HG02938 (cell line): ENCODE results near the gene RASAL1.

ENCODE experiments used
- ATAC-seq: cut with Tn5 transposase; IDR thresholded peaks from one replicate; pipeline ENCODE4 v1.9.1; 2021; ENCODE audit warnings: mild to moderate bottlenecking, moderate library complexity; ENCODE audit not compliant: unreplicated experiment

RASAL1 gene

DNA sequence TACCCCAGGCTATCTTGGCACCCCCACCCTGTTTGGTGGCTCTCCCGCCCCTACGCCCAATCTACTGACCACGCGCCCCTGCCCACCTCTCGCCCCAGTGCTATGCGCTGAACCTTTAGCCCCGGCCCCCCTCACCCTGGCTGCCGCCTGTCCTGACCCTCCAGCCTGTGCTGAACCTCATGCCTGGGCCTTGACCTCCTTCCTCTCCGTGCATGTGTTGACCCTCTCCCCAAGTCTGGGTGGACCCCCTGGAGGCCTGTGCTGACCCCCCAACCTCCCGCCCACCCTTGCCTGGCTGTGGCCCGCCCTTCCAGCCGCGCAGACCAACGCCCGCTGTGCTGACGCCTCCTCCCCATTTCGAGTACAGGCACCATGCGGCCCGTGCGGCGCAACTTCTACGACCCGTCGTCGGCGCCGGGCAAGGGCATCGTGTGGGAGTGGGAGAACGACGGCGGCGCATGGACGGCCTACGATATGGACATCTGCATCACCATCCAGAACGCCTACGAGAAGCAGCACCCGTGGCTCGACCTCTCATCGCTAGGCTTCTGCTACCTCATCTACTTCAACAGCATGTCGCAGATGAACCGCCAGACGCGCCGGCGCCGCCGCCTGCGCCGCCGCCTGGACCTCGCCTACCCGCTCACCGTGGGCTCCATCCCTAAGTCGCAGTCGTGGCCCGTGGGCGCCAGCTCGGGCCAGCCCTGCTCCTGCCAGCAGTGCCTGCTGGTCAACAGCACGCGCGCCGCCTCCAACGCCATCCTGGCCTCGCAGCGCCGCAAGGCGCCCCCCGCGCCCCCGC is 58.3 kb downstream of the RASAL1 start:
- ATAC-seq = no peak

DNA sequence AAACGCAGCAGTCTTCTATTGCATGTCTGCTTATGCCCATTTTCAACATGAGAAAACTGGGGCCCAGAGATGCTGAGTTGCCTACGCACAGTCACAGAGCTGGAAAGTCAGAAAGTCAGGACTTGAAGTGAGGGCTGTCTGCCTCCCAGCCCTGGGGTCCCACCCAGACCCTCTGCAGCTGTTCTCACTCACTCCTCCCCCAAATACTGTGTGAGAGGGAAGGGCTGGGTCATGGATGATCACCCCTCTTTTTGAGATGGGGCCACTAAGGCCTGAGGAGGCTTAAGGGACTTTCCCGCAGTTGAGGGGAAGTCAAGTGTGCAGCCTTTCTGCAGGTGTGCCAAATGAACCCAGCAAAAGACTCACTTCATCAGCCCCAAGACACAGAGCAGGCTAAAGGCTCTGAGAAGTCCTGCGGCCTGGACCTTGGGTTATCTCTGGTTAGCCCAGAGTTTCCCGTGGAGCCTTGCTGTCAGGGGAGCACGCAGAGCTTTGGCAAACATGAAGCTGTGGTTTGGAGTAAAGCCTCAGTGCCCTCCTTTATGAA is 60.4 kb downstream of the RASAL1 start:
- peak; percentile 92 for ATAC-seq

DNA sequence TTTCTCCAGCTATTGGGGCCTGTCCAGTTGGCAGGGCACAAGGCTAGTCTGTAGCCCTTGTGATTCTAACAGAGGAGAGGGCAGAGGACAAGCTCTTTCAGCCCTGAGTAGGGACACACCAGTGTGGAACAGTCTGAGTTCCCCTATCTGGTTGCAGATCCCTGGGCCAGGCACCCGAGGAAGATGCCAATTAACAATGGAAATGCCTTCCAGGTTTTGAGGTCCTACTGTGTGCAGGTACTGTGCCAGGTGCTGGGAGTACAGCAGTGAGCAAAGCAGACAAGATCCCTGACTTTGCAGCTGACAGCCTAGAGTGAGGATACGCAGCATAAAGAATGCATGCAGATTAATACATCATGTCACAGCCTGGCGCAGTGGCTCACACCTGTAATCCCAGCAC is 62.0 kb downstream of the RASAL1 start:
- ATAC-seq = no peak

DNA sequence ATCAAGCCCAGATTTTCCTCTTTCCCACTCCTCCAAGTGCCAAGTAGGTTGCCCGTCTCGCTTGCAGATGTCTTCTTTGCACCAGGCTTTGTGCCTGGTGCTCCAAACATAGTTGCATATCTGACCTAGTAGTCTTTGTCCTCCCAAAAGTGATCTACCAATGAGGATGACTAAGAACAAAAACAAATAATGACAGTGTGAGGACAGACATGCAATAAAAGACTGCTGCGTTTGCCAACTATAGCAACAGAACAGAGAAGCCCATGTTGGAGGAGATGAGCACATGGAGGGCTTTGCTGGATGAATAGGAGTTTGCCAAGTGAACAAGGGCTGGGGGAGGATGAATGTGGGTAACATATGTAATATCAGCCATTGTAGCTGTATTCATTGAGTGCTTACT is 63.4 kb downstream of the RASAL1 start:
- no peak for ATAC-seq

GRCh38 chr12:113071135-113072112 is 64.1 kb downstream of the RASAL1 start:
- no peak for ATAC-seq

GRCh38 chr12:113070117-113070906 is 65.2 kb downstream of the RASAL1 start:
- no peak for ATAC-seq

DNA sequence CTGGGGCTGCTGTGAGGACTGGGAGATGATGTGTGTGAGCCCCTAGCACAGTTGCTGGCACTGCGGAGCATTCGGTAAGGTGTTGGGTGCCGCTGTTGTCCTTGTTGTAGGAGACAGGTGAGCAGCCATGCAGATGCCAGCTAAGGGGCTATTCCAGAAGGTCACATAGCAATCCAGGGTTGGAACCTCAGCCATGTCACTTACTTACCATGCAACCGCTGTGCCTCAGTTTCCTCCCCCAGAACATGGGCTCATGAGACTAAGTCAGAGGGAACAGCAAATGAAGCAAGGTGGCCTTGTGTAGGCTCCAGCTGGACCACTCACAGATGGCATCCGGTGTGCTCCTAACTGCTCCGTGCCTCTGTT is 65.8 kb downstream of the RASAL1 start:
- no peak for ATAC-seq

GRCh38 chr12:113069149-113069548 is 66.4 kb downstream of the RASAL1 start:
- ATAC-seq = no peak

DNA sequence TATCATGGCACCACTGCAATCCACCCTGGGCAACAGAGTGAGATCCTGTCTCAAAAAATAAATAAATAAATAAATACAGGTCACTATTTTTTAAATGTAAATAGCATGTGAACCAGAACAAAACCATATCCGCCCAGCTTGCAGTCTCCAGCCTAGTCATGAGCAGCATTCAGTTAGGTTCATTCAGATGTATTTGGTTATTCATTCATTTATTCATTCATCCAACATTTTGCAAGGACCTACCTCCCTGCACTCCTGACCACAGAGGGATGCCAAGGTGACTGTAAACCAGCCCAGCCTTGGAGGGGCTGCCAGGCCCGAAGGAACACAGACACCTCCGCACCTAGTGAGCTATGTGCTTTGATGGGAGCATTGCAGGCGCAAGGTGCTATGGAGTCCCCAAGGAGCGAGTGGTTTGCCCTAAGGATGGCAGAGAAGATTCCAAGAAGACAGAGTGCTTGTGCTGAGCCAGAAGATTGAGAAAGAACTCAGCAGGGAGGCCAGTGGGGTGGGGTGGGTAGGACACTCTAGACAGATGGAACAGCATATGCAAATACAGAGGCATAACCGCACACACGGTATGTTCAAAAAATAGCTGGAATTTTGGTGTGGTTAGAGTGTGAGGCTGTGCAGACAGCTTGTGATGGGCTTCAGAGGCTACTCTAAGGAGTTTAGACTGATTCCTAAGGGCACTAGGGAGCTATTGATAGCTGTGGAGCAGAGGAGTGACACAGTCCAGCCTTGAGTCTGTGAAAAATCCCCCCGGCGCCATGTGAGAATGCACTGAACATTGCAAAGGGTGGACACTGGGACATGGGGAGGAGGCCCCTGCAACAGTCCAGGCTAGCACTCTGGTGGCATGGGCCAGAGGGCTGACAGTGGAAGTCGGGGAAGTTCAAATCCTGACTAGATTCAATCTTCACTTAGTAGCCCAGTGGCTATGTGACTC is 67.3 kb downstream of the RASAL1 start:
- no peak for ATAC-seq

DNA sequence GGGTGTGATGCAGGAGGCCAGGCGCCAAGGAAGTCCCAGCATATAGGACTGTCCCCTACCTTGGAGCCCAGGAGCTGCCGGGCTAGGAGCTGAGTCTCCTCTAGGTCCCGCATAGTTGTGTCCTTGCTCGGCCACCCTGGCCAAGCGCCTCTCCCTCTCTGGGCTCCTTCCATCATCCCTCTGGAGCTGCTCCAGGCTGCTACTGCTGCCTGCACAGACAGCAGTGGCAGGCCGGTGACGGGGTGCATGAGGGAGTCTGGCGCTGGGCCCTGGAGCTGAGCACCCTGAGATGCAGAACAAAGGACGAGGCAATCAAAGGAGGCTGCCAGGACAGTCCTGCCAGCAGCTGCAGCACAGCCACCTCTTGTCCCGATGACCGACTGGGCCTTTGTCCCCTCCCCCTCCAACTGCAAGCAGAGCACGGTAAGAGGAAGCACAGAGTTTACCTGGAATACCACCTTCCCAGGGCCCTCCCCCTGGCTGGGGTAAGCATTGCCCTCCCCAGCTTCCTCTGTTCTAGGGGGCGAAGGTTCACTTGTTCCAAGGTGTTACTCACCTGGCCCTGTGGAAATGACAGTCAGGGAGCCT is 68.7 kb downstream of the RASAL1 start:
- ATAC-seq = no peak

GRCh38 chr12:113065126-113066007 is 70.2 kb downstream of the RASAL1 start:
- no peak for ATAC-seq

GRCh38 chr12:113064395-113065125 is 71.0 kb downstream of the RASAL1 start:
- ATAC-seq = no peak

DNA sequence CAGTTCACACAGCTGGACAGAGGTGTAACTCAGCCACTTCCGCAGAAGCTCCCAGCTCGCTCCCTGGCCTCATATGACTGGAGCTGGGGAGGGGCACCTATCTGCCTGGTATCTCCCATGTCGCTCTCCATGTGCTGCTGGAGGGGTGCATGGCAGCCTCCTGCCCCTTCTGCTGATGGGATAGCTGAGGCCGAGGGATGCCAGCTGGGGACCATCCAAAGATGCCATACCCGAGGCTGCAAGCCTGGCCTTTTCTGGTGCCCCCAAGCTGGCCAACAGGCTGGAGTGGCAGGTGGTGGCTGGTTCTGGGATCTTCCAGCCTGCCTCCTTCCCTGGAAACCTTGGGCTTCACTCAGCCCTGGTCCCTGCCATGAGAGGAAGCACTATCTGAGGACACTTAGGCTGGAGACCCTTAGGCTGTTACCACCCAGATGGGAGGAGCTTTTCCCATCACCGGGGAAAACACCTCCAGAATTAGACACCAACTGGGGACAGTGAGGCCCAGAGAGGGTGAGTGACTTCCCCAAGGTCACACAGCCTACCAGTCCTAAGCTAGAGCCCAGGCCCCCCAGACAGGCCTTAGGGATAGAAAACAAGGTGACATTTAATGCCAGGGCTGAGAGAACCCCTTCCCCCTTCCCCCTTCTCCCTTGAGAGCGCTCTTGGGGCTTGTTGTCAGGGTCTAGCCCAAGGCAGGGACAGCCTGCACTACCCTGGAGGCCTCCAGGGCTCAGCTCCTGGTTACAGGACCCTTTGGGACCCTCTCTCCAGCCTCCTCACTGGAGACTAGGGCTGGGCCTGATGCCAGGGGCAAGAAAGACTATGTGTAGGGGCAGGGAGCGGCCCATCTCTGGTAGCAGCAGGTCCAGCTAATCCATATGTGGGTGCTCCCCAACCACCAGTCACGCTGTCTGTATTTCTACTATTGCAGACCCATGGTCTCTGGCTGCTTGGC is 71.9 kb downstream of the RASAL1 start:
- ATAC-seq = no peak

GRCh38 chr12:113062502-113063395 is 72.8 kb downstream of the RASAL1 start:
- no peak for ATAC-seq

- ATAC-seq = no peak
Measured at GRCh38 chr12:113061061-113061694, 74.4 kb downstream of the RASAL1 start.
